ENCODE data around the gene FAM241B.

GRCh38 chr10:69645296-69646184 lies 15.5 kb downstream of the FAM241B start:
- TF ChIP-seq TCF12 (IDR thresholded peaks at IDR 0.05; ENCODE audit: low read depth) (no peak), NFIC (IDR thresholded peaks at IDR 0.05) (no peak)
